A673 (cell line): ENCODE results near the gene TMEM179. TPM values are rescaled to one million over a fixed set of nuclear protein-coding genes. Genes with fewer than 3 reads are reported as not detected.

ENCODE experiments used
- BruUV-seq: library from RNA; stranded (reverse); fragments of 400-500 nt; replicated peaks from 2 replicates; lab custom pipeline; 2021; lab: Mats Ljungman, UMichigan
- CTCF ChIA-PET: fragments of 300-600 bp; sonication (Branson Sonifier 250); formaldehyde crosslinking; loops from one replicate; lab custom pipeline; 2022; ENCODE audit warnings: antibody characterized with exemption; lab: Charles Lee
- POLR2A ChIA-PET: fragments of 300-600 bp; sonication (Branson Sonifier 250); formaldehyde crosslinking; loops from one replicate; lab custom pipeline; 2022; ENCODE audit warnings: antibody characterized with exemption; ENCODE audit not compliant: low non-redundant PET; lab: Charles Lee
- DNase-seq: peaks from one replicate; pipeline ENCODE4 v3.0.0-alpha.2; 2015; ENCODE audit warnings: low spot score
- H3K27ac ChIP-seq: fragments of 200-600 bp; sonication (generic); 2 replicates; pipeline ENCODE4 v1.5.1; 2016; ENCODE audit warnings: mixed run types, low read depth, mild to moderate bottlenecking, mixed read lengths, antibody characterized with exemption, low read length; ENCODE audit not compliant: poor library complexity, severe bottlenecking
- H3K27me3 ChIP-seq: fragments of 200-600 bp; sonication (generic); replicated peaks from 2 replicates; pipeline ENCODE4 v1.6.1; 2017; ENCODE audit warnings: mixed run types, low read depth, mild to moderate bottlenecking, mixed read lengths, antibody characterized with exemption, low read length; ENCODE audit not compliant: insufficient read depth, poor library complexity
- H3K36me3 ChIP-seq: fragments of 200-600 bp; sonication (generic); 2 replicates; pipeline ENCODE4 v1.6.1; 2016; ENCODE audit warnings: mixed run types, mild to moderate bottlenecking, mixed read lengths, antibody characterized with exemption, low read length; ENCODE audit not compliant: insufficient read depth, poor library complexity, severe bottlenecking
- H3K4me1 ChIP-seq: fragments of 200-600 bp; sonication (generic); 2 replicates; pipeline ENCODE4 v1.6.1; 2017; ENCODE audit warnings: mixed run types, mild to moderate bottlenecking, mixed read lengths, antibody characterized with exemption, low read length; ENCODE audit not compliant: insufficient read depth, poor library complexity, severe bottlenecking
- H3K4me3 ChIP-seq: fragments of 200-600 bp; sonication (generic); 2 replicates; pipeline ENCODE4 v1.5.1; 2016; ENCODE audit warnings: low read depth, mixed run types, mild to moderate bottlenecking, mixed read lengths, low read length; ENCODE audit not compliant: poor library complexity, severe bottlenecking
- H3K9me3 ChIP-seq: fragments of 200-600 bp; sonication (generic); 2 replicates; pipeline ENCODE4 v1.6.1; 2016; ENCODE audit warnings: mixed run types, low read depth, mild to moderate bottlenecking, mixed read lengths, antibody characterized with exemption, low read length; ENCODE audit not compliant: poor library complexity, severe bottlenecking
- CTCF ChIP-seq: fragments of 300-800, 200-600 bp; sonication (generic); conservative IDR thresholded peaks from 2 replicates; pipeline ENCODE4 v1.5.1; 2017; ENCODE audit warnings: low read depth, mild to moderate bottlenecking, antibody characterized with exemption, low read length, moderate library complexity, mixed read lengths
- EZH2 ChIP-seq: fragments of 200-600 bp; sonication (generic); IDR thresholded peaks from 2 replicates; pipeline ENCODE4 v1.6.1; 2017; ENCODE audit warnings: borderline replicate concordance, low read depth, mild to moderate bottlenecking, mixed read lengths, antibody characterized with exemption, low read length; ENCODE audit not compliant: poor library complexity, severe bottlenecking
- intact Hi-C: fragments of 100-400 bp; cut with micrococcal nuclease; formaldehyde crosslinking; loops from one replicate; pipeline ENCODE4 v1.10.0; 2022; ENCODE audit not compliant: unreplicated experiment
- total RNA-seq: library from RNA; stranded (reverse); gene quantifications from 2 replicates; pipeline ENCODE4 v1.2.3, GENCODE V29; 2021

TMEM179 gene
- total RNA-seq, 1 experiment from 2014 or later, result 0.58 TPM

- H3K27ac ChIP-seq, result no peak overlapping the region
- intact Hi-C loops, result no loop called here
- no peak overlapping the region for H3K4me3 ChIP-seq
- CTCF ChIA-PET, result no interaction called here
- TF ChIP-seq EZH2, result no peak
- TF ChIP-seq CTCF, result no peak
- POLR2A ChIA-PET, result no interaction called here
- no peaks in the 10 kb centered on the region for H3K9me3 ChIP-seq
- H3K27me3 ChIP-seq, result no peaks in the 10 kb centered on the region
- H3K36me3 ChIP-seq, result no peaks in the 10 kb centered on the region
- DNase-seq, result no peak
- no peaks in the 10 kb centered on the region for H3K4me1 ChIP-seq
- no TSS peak for BruUV-seq
Measured at GRCh38 chr14:104632781-104633180, 28.2 kb upstream of the TMEM179 start.

DNA sequence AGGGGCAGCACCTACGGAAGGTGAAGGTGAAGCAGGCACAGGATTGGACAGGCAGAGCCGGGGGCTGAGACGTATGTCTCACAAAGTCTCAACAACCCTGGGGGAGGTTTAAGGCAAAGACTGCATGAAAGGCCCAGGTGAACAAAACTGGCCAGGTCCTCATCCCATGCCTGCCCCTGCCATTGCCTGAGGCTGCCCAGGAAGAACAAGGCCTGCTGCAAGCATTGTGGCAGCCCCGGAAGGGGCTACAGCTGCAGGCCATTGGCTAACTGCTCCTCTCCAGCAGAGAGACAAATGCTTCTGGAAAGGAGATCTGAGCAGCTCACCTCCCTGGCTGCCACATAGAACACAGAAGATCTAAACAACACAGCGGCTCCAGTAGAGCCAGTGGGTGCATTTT lies 20.4 kb upstream of the TMEM179 start:
- Histone ChIP-seq H3K4me3 (no peak overlapping the region), H3K4me1 (no peaks in the 10 kb centered on the region), H3K9me3 (no peaks in the 10 kb centered on the region), H3K27ac (no peak overlapping the region), H3K27me3 (peaks cover 15% of the 10 kb centered on the region), H3K36me3 (no peaks in the 10 kb centered on the region)
- CTCF ChIA-PET, result no interaction called here
- BruUV-seq, result no TSS peak
- intact Hi-C loops, result no loop called here
- POLR2A ChIA-PET, result no interaction called here
- TF ChIP-seq EZH2 (no peak), CTCF (no peak)
- DNase-seq, result no peak

DNA sequence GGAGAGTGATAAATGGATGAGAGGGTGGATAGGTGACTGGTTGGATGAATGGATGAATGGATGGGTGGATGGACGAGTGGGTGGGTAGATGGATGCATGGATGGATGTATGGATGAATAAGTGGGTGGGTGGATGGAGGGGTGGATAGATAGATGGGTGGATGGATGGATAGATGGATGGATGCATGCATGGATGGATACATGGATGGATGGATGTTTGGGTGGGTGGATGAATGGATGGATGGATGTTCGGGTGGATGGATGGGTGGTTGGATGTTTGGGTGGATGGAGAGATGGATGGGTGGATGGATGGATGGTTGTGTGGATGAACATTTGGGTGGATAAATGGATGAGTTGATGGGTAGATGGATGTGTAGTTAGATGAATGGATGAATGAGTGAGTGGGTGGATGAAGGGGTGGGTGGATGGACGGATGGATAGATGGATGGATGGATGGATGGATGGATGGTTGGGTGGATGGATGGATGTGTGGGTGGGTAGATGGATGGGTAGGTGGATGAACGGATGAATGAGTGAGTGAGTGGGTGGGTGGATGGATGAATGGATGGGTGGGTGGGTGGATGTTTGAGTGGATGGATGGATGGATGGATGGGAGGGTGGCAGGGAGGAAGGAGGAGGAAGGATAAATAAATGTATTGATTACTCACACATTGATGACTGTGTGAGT lies 9.7 kb upstream of the TMEM179 start:
- no peaks in the 10 kb centered on the region for H3K9me3 ChIP-seq
- no peaks in the 10 kb centered on the region for H3K36me3 ChIP-seq
- intact Hi-C loops, result no loop called here
- H3K4me3 ChIP-seq, result no peak overlapping the region
- CTCF ChIA-PET, result no interaction called here
- no peak for DNase-seq
- POLR2A ChIA-PET, result no interaction called here
- H3K27ac ChIP-seq, result no peak overlapping the region
- no peak for TF ChIP-seq EZH2
- H3K27me3 ChIP-seq, result peaks cover 15% of the 10 kb centered on the region
- no peaks in the 10 kb centered on the region for H3K4me1 ChIP-seq
- no TSS peak for BruUV-seq

GRCh38 chr14:104611881-104612280 lies 7.3 kb upstream of the TMEM179 start:
- intact Hi-C loops, result no loop called here
- H3K27ac ChIP-seq, result no peak overlapping the region
- no peak for DNase-seq
- no peak for TF ChIP-seq CTCF
- TF ChIP-seq EZH2, result no peak
- no TSS peak for BruUV-seq
- no peaks in the 10 kb centered on the region for H3K9me3 ChIP-seq
- ChIA-PET CTCF (no interaction called here), POLR2A (no interaction called here)
- peaks cover 32% of the 10 kb centered on the region for H3K27me3 ChIP-seq
- H3K4me1 ChIP-seq, result no peaks in the 10 kb centered on the region
- no peak overlapping the region for H3K4me3 ChIP-seq
- H3K36me3 ChIP-seq, result no peaks in the 10 kb centered on the region
